ENCODE measurements around the gene MCF2L2.

- no peak for TF ChIP-seq CTCF (IDR thresholded peaks at IDR 0.05)
- TF ChIP-seq POLR2A (IDR thresholded peaks at IDR 0.05): no peak
These were observed 149.0 kb downstream of the MCF2L2 start for GRCh38 chr3:183279371-183279770.
